OCI-LY7 (cell line): Measurements from ENCODE around the gene OGFR.

Experiments
- EZH2phosphoT487 ChIP-seq: fragments of 200-600 bp; sonication (generic); IDR thresholded peaks from 2 replicates; pipeline ENCODE4 v1.6.1; 2018; ENCODE audit warnings: low read depth, borderline replicate concordance, mild to moderate bottlenecking, mixed run types, antibody characterized with exemption, low read length, moderate library complexity, mixed read lengths
- TF ChIP-seq, protein P1 (sequence below): fragments of 200-600 bp; sonication (generic); conservative IDR thresholded peaks from 2 replicates; pipeline ENCODE4 v1.5.1; 2014; ENCODE audit warnings: mild to moderate bottlenecking, antibody characterized with exemption, low read length, moderate library complexity, mixed read lengths

DNA sequence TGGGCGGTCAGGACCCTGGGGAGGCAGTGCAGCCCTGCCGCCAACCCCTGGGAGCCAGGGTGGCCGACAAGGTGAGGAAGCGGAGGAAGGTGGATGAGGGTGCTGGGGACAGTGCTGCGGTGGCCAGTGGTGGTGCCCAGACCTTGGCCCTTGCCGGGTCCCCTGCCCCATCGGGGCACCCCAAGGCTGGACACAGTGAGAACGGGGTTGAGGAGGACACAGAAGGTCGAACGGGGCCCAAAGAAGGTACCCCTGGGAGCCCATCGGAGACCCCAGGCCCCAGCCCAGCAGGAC is 8.2 kb downstream of the OGFR start:
- TF ChIP-seq, protein P1, sequence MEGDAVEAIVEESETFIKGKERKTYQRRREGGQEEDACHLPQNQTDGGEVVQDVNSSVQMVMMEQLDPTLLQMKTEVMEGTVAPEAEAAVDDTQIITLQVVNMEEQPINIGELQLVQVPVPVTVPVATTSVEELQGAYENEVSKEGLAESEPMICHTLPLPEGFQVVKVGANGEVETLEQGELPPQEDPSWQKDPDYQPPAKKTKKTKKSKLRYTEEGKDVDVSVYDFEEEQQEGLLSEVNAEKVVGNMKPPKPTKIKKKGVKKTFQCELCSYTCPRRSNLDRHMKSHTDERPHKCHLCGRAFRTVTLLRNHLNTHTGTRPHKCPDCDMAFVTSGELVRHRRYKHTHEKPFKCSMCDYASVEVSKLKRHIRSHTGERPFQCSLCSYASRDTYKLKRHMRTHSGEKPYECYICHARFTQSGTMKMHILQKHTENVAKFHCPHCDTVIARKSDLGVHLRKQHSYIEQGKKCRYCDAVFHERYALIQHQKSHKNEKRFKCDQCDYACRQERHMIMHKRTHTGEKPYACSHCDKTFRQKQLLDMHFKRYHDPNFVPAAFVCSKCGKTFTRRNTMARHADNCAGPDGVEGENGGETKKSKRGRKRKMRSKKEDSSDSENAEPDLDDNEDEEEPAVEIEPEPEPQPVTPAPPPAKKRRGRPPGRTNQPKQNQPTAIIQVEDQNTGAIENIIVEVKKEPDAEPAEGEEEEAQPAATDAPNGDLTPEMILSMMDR, result no peak
- no peak for TF ChIP-seq EZH2phosphoT487
